DOHH2 (cell line): ENCODE data around the gene BCL2.

Source experiments
- H3F3A ChIP-seq: fragments of 200-600 bp; sonication (generic), shearing (Covaris generic); 2 replicates; pipeline ENCODE4 v1.6.0; 2016; ENCODE audit warnings: antibody characterized with exemption, mild to moderate bottlenecking; ENCODE audit not compliant: control insufficient read depth, insufficient read depth
- H3K27ac ChIP-seq: fragments of 200-600 bp; sonication (generic); 2 replicates; pipeline ENCODE4 v1.5.1; 2014; ENCODE audit warnings: low read depth, mild to moderate bottlenecking, low read length, moderate library complexity
- H3K27me3 ChIP-seq: fragments of 200-600 bp; sonication (generic); 2 replicates; pipeline ENCODE4 v1.6.1; 2014; ENCODE audit warnings: mild to moderate bottlenecking, low read length, mixed read lengths; ENCODE audit not compliant: control insufficient read depth
- H3K36me3 ChIP-seq: fragments of 200-600 bp; sonication (generic); 2 replicates; pipeline ENCODE4 v1.6.1; 2014; ENCODE audit warnings: mild to moderate bottlenecking, low read length, moderate library complexity, mixed read lengths; ENCODE audit not compliant: control insufficient read depth
- H3K4me1 ChIP-seq: fragments of 200-600 bp; sonication (generic); 2 replicates; pipeline ENCODE4 v1.6.1; 2014; ENCODE audit warnings: mild to moderate bottlenecking, low read length, mixed read lengths; ENCODE audit not compliant: control insufficient read depth
- H3K4me2 ChIP-seq: fragments of 200-600 bp; sonication (generic); 2 replicates; pipeline ENCODE4 v1.6.0; 2014; ENCODE audit warnings: mild to moderate bottlenecking, low read length, moderate library complexity
- H3K4me3 ChIP-seq: fragments of 200-600 bp; sonication (generic); 2 replicates; pipeline ENCODE4 v1.5.1; 2014; ENCODE audit warnings: mild to moderate bottlenecking, low read length, mixed read lengths
- H3K79me2 ChIP-seq: fragments of 200-600 bp; sonication (generic); 2 replicates; pipeline ENCODE4 v1.6.1; 2014; ENCODE audit warnings: mild to moderate bottlenecking, low read length, mixed read lengths; ENCODE audit not compliant: control insufficient read depth
- H3K9me2 ChIP-seq: fragments of 200-600 bp; sonication (generic); replicated peaks from 2 replicates; pipeline ENCODE4 v1.6.1; 2014; ENCODE audit warnings: mild to moderate bottlenecking, low read length, mixed read lengths; ENCODE audit not compliant: control insufficient read depth
- H3K9me3 ChIP-seq: fragments of 200-600 bp; sonication (generic); 2 replicates; pipeline ENCODE4 v1.6.1; 2014; ENCODE audit warnings: antibody characterized with exemption, low read length, mixed read lengths; ENCODE audit not compliant: control insufficient read depth, insufficient read depth
- H4K20me1 ChIP-seq: fragments of 200-600 bp; sonication (generic); 2 replicates; pipeline ENCODE4 v1.6.0; 2014; ENCODE audit warnings: low read depth, mild to moderate bottlenecking, antibody characterized with exemption, low read length, moderate library complexity; ENCODE audit not compliant: control insufficient read depth, insufficient read depth
- CTCF ChIP-seq: fragments of 200-600 bp; sonication (generic); IDR thresholded peaks from one replicate; pipeline ENCODE4 v1.5.1; 2014; ENCODE audit warnings: antibody characterized with exemption, mild to moderate bottlenecking, low read depth, low read length; ENCODE audit not compliant: poor library complexity, severe bottlenecking
- EZH2phosphoT487 ChIP-seq: fragments of 200-600 bp; sonication (generic); IDR thresholded peaks from 2 replicates; pipeline ENCODE4 v1.6.1; 2017; ENCODE audit warnings: borderline replicate concordance, mild to moderate bottlenecking, antibody characterized with exemption, low read length, moderate library complexity, mixed read lengths

BCL2 gene

GRCh38 chr18:63142594-63143225 is 176.9 kb downstream of the BCL2 start:
- Histone ChIP-seq H3F3A (peaks cover 81% of the 10 kb centered on the region), H3K4me1 (peaks cover 100% of the 10 kb centered on the region), H3K36me3 (peaks cover 48% of the 10 kb centered on the region), H3K27ac (peak overlapping the region; percentile 94), H4K20me1 (no peaks in the 10 kb centered on the region), H3K79me2 (peaks cover 81% of the 10 kb centered on the region), H3K4me3 (peak overlapping the region; percentile 74), H3K4me2 (peak overlapping the region; percentile 94), H3K9me3 (peaks cover 12% of the 10 kb centered on the region), H3K27me3 (no peaks in the 10 kb centered on the region), H3K9me2 (no peaks in the 10 kb centered on the region)
- TF ChIP-seq CTCF (no peak), EZH2phosphoT487 (no peak)

- Histone ChIP-seq H3K9me3 (peaks cover 12% of the 10 kb centered on the region), H4K20me1 (no peaks in the 10 kb centered on the region), H3K4me1 (peaks cover 100% of the 10 kb centered on the region), H3K9me2 (no peaks in the 10 kb centered on the region), H3K27ac (peak overlapping the region; percentile 94), H3F3A (peaks cover 84% of the 10 kb centered on the region), H3K4me3 (peak overlapping the region; percentile 74), H3K79me2 (peaks cover 81% of the 10 kb centered on the region), H3K27me3 (no peaks in the 10 kb centered on the region), H3K36me3 (peaks cover 48% of the 10 kb centered on the region), H3K4me2 (peak overlapping the region; percentile 94)
- no peak for TF ChIP-seq CTCF
- TF ChIP-seq EZH2phosphoT487: no peak
Observed at GRCh38 chr18:63141778-63142176, 177.8 kb downstream of the BCL2 start.

- Histone ChIP-seq H3K79me2 (peaks cover 81% of the 10 kb centered on the region), H3F3A (peaks cover 82% of the 10 kb centered on the region), H3K36me3 (peaks cover 48% of the 10 kb centered on the region), H3K9me2 (no peaks in the 10 kb centered on the region), H4K20me1 (no peaks in the 10 kb centered on the region), H3K4me3 (peak overlapping the region; percentile 74), H3K27ac (peak overlapping the region; percentile 94), H3K4me1 (peaks cover 100% of the 10 kb centered on the region), H3K9me3 (peaks cover 12% of the 10 kb centered on the region), H3K4me2 (peak overlapping the region; percentile 94), H3K27me3 (no peaks in the 10 kb centered on the region)
- TF ChIP-seq CTCF: no peak
- no peak for TF ChIP-seq EZH2phosphoT487
Observed at GRCh38 chr18:63140997-63141777, 178.4 kb downstream of the BCL2 start.
